ENCODE results near the gene MRPL58. TPM values are rescaled to one million over a fixed set of nuclear protein-coding genes. Genes with fewer than 3 reads are reported as not detected.

Gene MRPL58
- total and polyA plus RNA-seq, 2 of the 8 experiments (the other 6 are each of a cell fraction or from before 2014, with no cell fraction given): 43.6 to 49.1 TPM

- Histone ChIP-seq H3K23ac (ENCODE audit: insufficient read length) (no peak overlapping the region), H3K9ac (replicated peaks in 1 of 4; ENCODE audit: extremely low read depth in 1 of 4, low read depth in 3 of 4, low read length in 3 of 4) (no peak overlapping the region), H3K18ac (ENCODE audit: extremely low read depth, low read length) (no peak overlapping the region), H3K27me3 (replicated peaks in 1 of 4; ENCODE audit: control insufficient read depth in 3 of 4, extremely low read depth in 1 of 4, insufficient read depth in 3 of 4, low read length in 3 of 4) (no peaks in the 10 kb centered on the region), H2BK5ac (ENCODE audit: low read depth, low read length) (no peak overlapping the region), H2BK20ac (ENCODE audit: low read length) (no peak overlapping the region), H3K79me2 (ENCODE audit: control insufficient read depth in 1 of 2, insufficient read depth in 2 of 2, low read length in 2 of 2) (no peaks in the 10 kb centered on the region), H4K5ac (ENCODE audit: insufficient read length, low read depth, low read length) (no peak overlapping the region), H3K56ac (replicated peaks; ENCODE audit: insufficient read length, low read depth, low read length) (no peak overlapping the region), H4K91ac (replicated peaks; ENCODE audit: insufficient read length, low read length) (no peak overlapping the region), H2AK5ac (ENCODE audit: low read depth, low read length) (no peak overlapping the region), H4K8ac (ENCODE audit: extremely low read depth, insufficient read depth, low read length) (no peak overlapping the region), H3K14ac (ENCODE audit: insufficient read length) (no peak overlapping the region), H2BK15ac (ENCODE audit: low read length) (no peak overlapping the region), H3K79me1 (ENCODE audit: low read depth, low read length) (no peaks in the 10 kb centered on the region; the same call in 1 of the 2 replicates), H3K4me2 (ENCODE audit: insufficient read depth in 1 of 2, low read depth in 2 of 2, low read length in 2 of 2) (no peak overlapping the region), H3K4me1 (replicated peaks in 1 of 4; ENCODE audit: control insufficient read depth in 3 of 4, insufficient read depth in 4 of 4, low read length in 3 of 4) (no peaks in the 10 kb centered on the region), H2BK12ac (ENCODE audit: low read depth, low read length) (no peak overlapping the region), H3K36me3 (ENCODE audit: control insufficient read depth in 2 of 4, insufficient read depth in 4 of 4, low read length in 3 of 4) (peaks cover 3 to 29% (median 18%) of the 10 kb centered on the region in 4 experiments; a peak in 7 of 8 replicates), H4K20me1 (replicated peaks in 1 of 2; ENCODE audit: control insufficient read depth in 1 of 2, insufficient read depth in 2 of 2, low read length in 2 of 2) (peaks cover 0 to 3% of the 10 kb centered on the region in 2 experiments), H3K9me3 (ENCODE audit: insufficient read depth in 2 of 2, low read depth in 1 of 2, low read length in 1 of 2) (0 out of 4 replicates have a peak, but pooled peaks cover 0 to 4% of the 10 kb centered on the region in 2 experiments), H2BK120ac (replicated peaks; ENCODE audit: low read depth, low read length) (no peak overlapping the region), H2AFZ (ENCODE audit: low read length) (no peak overlapping the region), H3K23me2 (ENCODE audit: low read depth, low read length) (no peaks in the 10 kb centered on the region), H3K4me3 (ENCODE audit: extremely low read depth in 1 of 4, insufficient read depth in 2 of 4, low read depth in 3 of 4, low read length in 4 of 4) (no peak overlapping the region), H3K27ac (ENCODE audit: low read depth, low read length) (no peak overlapping the region), H3K4ac (replicated peaks; ENCODE audit: insufficient read length, low read depth, low read length) (no peak overlapping the region)
- FAIRE-seq (no peak), DNase-seq (ENCODE audit: low read depth in 1 of 2, low spot score in 2 of 2) (no peak)
- TF ChIP-seq YY1 (IDR thresholded peaks at IDR 0.05; ENCODE audit: low read depth, low read length) (no peak), RXRA (IDR thresholded peaks at IDR 0.05; ENCODE audit: insufficient read depth, low read depth, low read length) (no peak), HDAC2 (IDR thresholded peaks at IDR 0.05; ENCODE audit: borderline replicate concordance in 1 of 2, low read depth in 2 of 2, low read length in 2 of 2) (no peak), BRCA1 (IDR thresholded peaks at IDR 0.05; ENCODE audit: low read depth, low read length) (no peak), KDM4A (IDR thresholded peaks at IDR 0.05; ENCODE audit: low read depth, low read length, severe bottlenecking) (no peak), ATF3 (IDR thresholded peaks at IDR 0.05; ENCODE audit: insufficient read depth, low read depth, low read length) (no peak), CHD2 (IDR thresholded peaks at IDR 0.05; ENCODE audit: low read length) (no peak), KDM1A (IDR thresholded peaks at IDR 0.05; ENCODE audit: borderline replicate concordance, low read length) (no peak), CBX8 (IDR thresholded peaks at IDR 0.05; ENCODE audit: borderline replicate concordance, low read depth, low read length) (no peak)
- 93% methylated on average over 19 of the region's 19 CpGs; no CpG with 5 or more reads in 1 of the 2 experiments for WGBS, 2 experiments (ENCODE audit: extremely low coverage in 1 of 2, insufficient coverage in 1 of 2, insufficient read length in 1 of 2, insufficient replicate concordance in 2 of 2, low coverage in 1 of 2, low lambda C conversion rate in 2 of 2, missing lambda C conversion rate in 1 of 2)
- CTCF ChIA-PET (ENCODE audit: partially characterized antibody): interaction anchor here (0.9 to 1.4 kb wide), 2 partner anchors 60 to 63 kb away, joined by 3 to 5 read pairs; no protein-coding TSS in a partner anchor
- POLR2A ChIA-PET (ENCODE audit: partially characterized antibody): no interaction called here
These were observed 8.1 kb downstream of the MRPL58 start for GRCh38 chr17:75020331-75021110.
